GM21526 (cell line): ENCODE results near the gene IGSF21.
"Not testable (repeated sequence)": the region's sequence is repeated elsewhere in the genome, so short reads cannot be mapped to it uniquely, and the experiment has no call there.

Experiments used
- ATAC-seq: cut with Tn5 transposase; IDR thresholded peaks from one replicate; pipeline ENCODE4 v1.9.1; 2021; ENCODE audit warnings: moderate library complexity; ENCODE audit not compliant: unreplicated experiment, low FRiP score

Gene IGSF21

DNA sequence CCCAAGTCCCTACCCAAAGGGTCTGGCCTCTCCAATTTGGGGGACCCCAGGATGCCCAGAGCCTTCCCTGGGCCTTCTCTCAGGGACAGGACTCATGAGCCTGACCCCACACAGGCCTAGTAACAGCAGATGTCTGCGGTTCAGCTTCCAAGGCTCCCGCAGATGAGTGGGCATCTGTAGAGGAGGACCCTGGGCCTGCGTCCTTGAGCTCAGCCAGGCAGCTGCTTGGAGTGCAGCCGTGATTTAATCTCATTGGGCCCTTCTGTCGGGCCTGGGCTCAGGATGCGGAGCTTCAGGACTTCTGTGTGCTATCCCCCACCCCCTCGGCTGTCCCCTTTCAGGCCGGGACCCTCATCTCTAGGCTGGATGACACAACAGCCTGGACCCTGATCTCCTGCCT, 35.4 kb downstream of the IGSF21 start:
- ATAC-seq: no peak

DNA sequence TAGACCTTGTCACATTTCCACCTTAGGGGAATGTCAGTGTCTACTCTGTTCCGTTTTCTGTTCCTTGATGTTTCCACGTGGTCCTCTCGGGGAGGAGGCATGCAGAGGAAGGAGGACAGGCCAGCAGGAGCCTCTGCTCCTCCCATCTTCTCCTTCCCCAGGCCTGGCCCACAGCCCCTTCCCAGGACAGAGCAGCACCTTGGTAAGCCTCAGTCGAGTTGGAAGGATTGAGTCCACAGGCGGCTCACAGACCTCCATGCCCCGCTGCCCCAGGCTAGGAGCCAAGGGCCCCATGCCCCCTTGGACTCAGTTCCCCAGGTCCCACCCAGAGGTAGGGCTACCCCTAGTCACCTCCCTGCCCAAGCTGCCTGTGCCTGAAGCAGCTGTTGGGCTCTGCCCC, 36.5 kb downstream of the IGSF21 start:
- ATAC-seq: no peak

DNA sequence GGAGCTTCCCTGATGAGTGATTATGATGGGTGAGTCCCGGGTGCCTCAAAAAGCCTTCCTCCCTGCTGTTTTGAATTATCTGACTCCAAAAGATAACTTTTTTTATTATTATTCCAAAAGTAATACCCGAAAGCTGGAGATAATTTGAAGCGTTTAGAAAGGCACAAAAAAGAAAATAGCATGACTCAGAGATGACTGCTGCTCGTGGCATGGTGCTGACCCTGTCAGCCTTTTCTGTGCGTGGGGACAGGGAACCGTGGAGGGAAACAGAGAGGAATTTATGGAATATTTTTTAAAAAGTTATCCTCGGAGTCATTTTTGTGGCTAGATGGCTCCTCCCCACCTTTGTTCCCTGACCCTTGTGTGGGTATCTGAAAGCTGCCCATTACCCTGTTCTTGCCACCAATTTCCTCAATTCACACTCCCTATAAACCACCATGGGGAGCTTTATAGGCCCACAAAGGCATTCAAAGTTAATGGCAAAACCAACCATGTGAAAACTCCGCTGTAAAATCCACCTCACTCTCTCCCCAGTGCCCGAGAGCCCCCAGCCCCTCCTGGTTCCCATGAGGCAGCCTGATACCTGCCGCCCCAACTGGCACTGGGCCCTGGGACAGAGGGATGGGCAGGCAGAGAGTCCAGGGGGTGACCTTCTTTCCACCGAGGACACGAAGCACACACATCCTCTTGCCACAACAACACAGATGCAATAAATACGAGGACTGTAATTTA, 37.5 kb downstream of the IGSF21 start:
- no peak for ATAC-seq

DNA sequence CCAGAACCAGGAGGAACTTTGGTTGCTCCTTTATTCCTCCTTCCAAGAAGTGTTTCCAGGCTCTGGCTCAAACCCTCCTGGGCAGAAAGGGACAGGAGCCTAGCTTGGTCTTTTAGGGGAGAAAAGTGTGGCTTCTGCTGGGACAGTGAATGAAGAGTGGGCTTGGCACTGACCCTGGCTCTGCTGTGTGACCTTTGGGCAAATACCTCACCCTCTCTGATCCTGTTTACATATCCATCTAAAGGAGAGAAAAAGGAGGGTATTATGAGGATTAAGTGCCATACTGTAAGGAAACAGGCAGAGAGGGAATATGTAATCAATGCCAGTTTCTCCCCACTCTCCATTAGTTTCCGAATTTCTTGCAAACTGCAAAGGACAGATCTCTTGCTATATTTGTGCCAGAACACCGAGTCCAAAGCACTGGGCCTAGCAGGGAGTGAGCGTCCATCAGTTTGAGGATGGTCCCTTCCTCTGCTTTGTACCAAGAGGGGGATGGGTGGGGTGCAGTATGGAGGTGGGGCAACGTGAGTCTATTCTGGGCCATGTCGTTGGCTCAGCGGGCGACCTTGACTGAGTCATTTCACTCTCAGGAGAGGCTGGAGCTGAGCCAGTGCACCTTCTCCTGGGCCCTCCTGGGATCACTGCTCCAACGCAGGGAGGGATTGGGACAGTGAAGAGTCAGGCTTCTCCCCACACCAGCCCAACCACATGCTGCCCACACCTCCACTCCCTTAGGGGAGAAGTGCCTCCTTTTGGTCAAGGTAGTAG, 38.4 kb downstream of the IGSF21 start:
- ATAC-seq: no peak

DNA sequence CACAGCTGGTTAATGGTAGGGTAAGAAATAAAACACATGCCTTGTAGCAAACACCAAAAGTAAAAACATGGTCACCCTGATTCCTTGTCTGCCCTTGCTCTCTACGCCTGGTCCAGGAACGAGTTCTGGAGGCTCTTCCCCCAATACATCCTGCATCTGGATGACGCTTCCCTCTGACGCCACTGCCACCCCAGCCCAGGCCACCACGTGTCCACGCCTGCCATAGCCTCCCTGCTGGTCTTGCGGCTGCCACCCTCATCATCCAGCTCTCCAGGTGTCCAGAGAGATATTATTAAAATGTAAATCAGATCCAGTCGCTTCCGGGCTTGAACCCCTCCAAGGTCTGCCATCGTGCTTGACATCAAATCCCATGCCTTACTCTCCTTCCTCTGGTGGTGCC, 39.3 kb downstream of the IGSF21 start:
- no peak for ATAC-seq

DNA sequence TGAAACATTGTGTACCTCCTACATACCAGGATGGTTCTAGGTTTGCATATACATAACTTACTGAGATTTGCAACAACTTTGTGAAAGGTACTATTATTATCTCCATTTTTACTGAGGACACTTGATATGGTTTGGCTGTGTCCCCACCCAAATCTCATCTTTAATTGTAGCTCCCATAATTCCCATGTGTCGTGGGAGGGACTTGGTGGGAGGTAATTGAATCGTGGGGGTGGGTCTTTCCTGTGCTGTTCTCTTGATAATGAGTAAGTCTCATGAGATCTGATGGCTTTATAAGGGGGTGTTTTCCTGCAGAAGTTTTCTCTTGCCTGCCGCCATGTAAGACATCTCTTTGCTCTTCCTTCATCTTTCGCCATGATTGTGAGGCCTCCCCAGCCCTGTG, 40.1 kb downstream of the IGSF21 start:
- no peak for ATAC-seq

DNA sequence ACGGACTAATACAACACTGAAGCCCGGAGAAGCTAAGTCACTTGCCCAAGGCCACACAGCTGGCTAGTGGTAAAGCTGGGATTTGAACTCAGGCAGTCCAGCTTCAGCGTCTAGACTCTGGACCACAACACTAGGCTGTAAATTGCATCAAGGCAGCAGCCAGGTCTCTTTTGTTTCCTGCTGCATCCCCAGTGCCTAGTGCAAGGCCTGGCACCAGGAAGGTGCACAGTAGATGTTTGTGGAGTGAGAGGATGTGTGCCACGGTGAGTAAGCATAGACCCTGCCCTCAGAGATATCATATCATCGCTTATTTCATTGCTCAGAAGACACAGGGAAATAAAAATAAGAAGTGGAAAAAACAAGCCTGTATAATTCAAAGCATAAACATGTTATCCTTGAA, 40.9 kb downstream of the IGSF21 start:
- ATAC-seq: no peak

DNA sequence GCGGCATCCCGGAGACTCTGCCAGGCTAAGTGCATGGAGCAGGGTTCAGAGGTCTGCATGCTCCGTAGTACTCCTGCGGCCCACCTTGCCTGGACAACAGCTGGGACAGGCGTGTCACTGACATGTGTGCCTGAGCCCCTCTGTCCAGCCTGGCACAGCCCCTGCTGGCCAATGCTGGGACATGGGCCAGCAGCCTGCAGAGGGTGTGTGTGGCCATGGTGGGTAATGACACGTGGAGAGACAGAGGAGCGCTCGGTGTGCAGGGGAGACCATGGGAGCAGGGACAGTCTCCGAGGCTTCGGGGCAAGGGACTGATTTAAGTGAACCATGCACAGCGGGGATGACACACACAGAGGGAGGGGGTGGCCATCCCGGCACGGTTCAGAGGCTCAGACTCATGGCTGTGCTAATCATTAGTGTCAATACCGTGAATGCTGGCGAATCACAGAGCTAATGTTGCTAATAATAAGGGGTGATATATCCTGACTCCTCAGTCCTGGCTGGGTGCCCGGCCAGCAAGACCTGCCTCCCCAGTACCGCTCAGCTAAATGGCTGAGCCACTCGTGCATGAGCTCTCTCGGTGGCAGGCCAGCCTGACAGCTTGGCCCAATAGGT, 41.5 kb downstream of the IGSF21 start:
- no peak for ATAC-seq

DNA sequence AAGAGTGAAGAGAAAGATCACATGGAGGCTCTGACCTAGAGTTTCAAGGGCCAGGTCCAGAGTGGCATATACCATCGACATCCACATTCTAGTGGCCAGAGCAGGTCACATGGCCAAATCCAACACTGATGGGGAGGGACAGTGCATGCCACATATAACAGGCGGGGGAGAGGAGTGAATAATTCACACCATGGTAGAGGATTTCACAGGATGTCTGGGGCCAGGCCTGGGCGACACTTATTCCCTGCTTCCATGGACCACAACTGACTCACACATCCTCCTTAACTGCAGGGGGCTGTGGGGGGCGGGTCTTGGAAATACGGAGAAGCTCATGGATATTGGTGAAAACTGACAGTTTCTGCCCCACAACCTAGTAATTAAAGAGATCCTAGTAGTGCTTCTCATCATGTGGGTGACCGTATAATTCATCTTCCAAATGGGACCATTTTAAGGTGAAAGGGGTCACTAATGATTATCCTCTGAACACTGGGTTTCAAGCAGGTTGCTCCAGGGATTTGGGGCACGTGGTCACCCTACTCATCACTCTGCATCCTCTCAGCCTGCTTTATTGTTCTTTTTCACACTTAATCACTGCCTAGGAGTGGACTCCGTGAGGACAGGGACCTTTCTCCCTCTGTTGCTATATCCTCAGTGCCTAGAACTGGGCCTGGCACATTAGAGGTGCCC, 44.0 kb downstream of the IGSF21 start:
- no peak for ATAC-seq

DNA sequence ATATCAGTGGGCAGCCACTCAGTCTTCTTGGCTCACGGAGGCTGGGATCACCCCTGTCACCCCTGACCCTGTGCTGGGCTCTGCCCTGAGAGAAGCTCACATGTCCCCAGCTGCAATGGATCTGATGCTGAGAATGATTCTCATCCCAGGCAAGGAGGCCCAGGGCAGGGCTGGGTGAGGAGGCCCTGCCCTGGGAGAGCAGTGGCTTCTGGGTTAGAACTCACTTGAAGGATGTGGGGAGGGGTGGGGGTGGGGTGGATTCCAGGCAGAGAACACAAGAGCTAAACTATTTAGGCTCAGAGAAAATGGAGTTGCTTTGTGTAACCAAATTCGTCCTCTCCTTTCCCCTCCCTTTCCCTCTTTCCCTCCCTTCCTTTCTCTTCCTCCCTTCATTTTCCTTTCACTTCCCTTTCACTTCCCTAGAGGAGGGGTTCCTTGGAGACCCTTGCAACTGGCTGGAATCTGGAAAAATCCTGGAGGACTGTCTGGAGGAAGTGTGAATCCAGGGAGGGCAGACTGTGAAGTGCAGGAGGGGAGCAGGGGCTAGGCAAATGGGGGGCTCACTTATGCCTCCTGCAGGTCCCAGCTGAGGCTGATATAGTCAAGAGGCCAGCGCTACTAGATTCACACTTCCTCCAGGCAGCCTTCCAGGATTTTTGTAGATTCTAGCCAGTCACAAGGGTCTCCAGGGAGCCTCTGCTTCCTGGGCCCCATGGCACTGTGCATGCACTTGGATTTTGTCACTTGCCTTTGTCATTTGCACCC, 47.0 kb downstream of the IGSF21 start:
- no peak for ATAC-seq

DNA sequence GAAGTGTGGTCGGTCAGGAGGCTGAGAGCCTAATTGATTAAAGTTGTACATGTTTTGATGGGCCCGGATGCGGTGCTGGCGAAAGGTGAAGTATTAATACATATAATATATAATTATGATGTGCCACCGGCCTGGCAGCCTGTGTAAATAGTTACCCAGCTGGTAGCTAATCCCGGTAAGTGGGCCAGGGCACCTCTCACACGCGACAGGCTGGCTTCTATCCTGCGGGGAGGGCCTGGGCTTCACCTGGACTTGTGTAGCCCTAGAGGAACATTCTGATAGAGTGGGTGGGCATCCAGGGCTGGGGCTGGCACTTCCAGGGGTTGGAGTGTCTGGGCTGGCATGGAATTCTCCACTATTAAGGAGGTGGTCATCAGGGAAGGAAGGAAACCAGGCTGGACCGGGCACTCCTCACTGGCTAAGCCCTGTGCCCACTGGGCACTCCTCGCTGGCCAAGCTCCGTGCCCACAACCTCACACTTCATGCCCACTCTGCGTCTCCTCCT, 48.3 kb downstream of the IGSF21 start:
- ATAC-seq: no peak

DNA sequence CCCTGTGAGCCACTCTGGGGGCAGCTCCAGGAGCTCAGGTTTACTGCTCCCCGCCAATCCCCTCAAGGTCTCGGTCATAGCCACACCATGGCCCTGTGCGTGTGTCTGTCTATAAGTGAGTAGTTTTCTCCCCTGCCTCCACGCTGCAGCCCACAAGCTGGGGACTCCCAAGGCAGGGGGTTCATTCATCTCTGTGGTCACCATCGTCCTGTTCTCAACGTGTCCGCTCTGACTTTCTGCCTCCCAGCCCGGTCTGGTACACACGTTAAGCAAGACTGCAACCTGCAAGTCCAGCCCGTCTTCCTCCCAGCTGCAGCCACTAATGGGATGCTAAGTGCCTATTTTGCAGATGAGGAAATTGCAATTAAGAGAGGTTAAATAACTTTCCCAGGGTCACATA, 49.8 kb downstream of the IGSF21 start:
- ATAC-seq: no peak

DNA sequence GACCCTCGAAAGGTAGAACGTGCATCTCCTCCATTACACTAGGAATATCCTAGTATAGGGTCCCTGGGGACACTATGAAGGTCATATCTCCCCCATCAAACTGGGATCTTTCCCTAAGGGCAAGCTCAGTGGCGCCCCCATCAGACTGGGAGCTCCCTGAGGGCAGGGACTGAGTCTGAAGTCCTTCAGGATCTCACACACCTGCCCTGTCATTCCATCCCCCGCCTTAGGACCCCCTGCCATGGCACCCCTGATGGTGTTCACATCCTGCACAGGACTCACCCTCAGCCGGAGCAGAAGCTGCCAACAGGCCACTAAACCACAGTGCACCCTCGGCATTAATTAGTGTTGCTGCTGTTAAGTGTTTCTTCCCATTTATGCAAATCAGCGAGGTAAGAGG, 50.4 kb downstream of the IGSF21 start:
- ATAC-seq: no peak

DNA sequence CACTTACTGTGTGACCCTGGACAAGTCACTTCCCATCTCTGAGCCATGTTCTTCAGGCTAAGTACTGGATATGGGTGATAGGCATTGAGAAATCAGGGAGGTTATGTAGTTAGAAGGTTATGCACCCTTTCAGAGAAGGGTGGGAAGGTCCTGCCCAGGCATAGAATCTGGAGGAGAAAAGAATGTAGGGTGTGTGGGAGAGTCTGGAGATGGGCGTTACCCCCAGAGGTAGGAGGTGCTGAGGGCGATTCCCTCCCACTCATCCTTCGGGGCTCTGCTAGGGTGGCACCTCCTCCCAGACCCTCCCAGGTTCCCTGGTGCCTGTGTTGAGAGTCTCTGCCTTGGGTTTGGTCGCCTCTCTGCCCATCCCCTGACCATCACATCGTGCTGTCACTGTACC, 51.1 kb downstream of the IGSF21 start:
- ATAC-seq: no peak

DNA sequence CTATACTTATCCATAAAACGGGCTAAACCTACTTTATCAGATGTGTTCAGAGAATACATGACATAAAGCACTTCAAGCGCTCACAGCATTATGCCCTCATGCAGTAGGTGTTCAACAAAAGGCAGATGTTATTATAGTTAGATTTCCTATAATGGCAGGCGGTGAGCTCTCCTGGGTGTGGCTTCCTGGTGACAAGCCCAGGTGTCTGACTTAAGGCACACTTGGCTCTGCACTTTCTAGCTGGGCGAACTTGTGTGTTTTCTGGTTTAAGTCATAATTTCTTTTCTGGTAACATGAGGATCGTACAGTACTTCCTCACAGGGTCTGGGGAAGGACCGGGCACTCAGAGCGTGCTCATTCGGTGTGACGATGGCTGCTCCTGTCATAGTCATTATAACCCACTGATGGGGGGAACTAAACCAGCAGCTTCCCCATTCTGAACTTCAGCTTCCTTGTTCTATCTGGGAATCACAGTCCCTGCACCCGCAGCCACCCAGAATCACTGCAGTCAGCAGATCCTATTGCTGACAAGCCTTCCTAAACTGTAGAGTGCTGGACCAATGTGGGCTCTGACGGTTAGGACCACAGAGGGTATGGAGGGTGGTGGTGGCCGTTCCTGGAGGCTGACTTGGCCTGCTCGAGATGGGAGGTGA, 52.8 kb downstream of the IGSF21 start:
- no peak for ATAC-seq

DNA sequence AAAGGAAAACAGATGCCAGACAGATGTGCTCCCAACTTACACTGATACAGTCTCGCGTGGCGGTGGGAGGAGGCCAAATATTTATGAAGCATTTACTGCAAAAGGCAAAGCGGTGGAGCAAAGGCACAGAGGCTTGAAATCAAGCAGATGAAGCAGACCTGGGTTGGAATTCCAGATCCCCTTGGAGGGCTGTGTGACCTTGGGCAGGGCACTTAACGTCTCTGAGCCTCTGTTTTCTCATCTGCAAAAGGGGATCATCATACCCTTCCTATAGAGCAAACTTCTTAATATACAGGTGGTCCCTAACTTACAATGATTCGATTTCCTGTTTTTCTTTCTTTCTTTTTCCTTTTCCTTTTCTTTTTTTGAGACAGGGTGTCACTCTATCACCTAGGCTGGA, 54.1 kb downstream of the IGSF21 start:
- ATAC-seq: no peak

DNA sequence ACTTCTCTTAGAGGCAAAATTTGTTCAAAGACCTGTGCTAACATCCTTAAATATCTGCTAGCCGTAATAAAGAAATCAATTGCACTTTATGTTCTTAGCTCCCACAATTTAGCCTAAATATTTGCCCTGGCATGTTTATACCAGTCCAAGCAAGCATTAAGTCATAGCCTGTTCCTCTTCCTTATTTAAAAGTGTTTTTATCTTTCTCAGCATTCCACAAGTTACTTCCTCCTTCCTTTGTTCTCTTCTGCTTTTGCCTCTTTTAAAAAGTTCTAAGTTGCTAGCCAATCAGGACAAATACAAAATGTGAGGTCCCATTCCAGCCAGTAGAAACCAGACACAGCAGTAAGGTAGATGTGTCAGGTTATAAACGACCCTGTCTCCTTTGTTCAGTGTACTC, 58.0 kb downstream of the IGSF21 start:
- ATAC-seq: not testable (repeated sequence)

DNA sequence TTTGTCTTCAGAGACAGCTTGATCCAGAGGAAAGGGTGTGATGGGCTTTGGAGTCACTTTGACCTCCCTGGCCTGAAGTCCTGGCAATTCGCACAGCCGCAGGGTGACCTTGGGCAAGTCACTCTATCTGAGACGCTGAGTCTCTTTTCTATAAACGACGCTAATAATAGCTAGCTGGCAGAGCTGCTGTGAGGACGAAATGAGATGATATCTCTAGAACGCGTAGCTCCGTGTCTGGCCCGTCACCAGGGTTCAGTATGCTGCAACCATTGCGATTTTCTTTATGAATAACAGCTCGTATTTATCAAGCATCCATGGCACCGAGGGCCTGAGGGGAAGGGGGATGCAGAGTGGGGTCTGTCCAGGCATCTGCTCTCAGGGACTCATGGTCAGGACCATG, 58.7 kb downstream of the IGSF21 start:
- no peak for ATAC-seq

DNA sequence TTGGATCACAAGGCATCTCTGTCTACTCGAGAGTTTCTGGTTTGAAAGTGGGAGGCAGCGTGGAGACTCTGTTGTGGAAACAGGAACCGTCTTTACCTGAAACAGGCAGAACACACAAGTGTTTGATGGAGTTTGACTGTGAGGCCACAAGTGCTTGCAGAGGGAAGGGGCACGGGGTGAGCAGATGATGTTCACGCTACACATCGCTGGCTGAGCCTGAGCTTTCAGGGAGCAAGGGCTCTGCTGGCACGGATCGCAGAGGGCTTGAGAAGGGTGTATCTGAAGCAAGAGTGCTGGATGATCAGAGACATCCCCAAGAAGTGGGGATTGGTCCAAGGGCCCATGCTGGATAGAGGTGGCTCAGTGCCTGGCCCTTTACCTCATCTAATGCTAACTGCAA, 59.3 kb downstream of the IGSF21 start:
- ATAC-seq: no peak

DNA sequence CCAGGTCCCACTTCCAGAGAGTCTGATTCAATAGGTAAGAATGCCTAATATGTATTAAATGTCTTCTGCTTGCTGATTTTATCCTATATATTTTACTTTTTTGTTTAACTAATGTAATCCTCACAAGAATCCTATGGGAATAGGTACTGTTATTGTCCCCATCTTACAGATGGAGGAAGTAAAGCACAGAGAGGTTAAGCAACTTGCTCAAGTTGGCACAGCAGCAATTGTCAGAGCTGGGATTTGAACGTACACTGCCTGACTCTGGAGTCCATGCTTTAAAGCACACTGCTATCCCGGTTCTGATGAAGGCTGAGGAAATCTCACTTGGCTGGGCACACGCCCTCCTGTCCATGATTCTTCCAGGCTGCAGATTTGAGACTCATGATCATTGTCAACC, 62.8 kb downstream of the IGSF21 start:
- no peak for ATAC-seq
